ENCODE results near the gene NHLRC3. TPM values are rescaled to one million over a fixed set of nuclear protein-coding genes. Genes with fewer than 3 reads are reported as not detected.

NHLRC3 gene
- total RNA-seq, 5 donors from 2014 or later (not counting 1 experiment from before 2014, with no cell fraction given): 16.0 to 22.3 (median 21.8) TPM

DNA sequence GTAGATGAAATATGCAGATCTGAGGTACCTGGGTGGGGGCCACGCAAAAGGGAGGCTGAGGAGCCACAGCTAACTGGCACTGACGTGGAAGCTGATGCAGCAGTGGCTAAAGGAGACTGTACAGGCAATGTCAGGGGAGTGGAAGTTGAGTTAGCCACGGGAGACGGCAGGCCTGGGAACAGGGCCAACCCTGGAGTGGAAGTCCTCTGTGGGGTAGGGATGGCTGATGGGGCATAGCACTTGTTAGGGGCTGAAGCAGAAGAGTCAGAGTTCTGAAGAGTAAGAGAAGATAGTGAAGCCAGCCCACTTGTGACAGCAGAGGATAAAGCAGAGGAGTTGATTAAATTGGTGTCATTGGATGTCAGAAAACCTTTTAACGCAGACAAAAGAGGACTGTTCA, 24.8 kb upstream of the NHLRC3 start:
- no peak overlapping the region for H3K4me3 ChIP-seq (ENCODE audit: control insufficient read depth in 1 of 2, extremely low read depth in 1 of 2, low read length in 1 of 2)
- no peak overlapping the region for H3K27ac ChIP-seq (ENCODE audit: low read length)
- H3K36me3 Mint-ChIP-seq: peaks cover 63% of the 10 kb centered on the region
- H3K9me3 Mint-ChIP-seq: no peaks in the 10 kb centered on the region
- ChIA-PET POLR2A (no interaction called here), CTCF (no interaction called here)
- no peak overlapping the region for H3K27ac Mint-ChIP-seq
- peaks cover 7 to 75% of the 10 kb centered on the region in 2 donors for H3K36me3 ChIP-seq (ENCODE audit: control insufficient read depth in 2 of 2, extremely low read depth in 1 of 2, insufficient read depth in 1 of 2, low read length in 1 of 2)
- H3K4me1 ChIP-seq (ENCODE audit: control insufficient read depth in 1 of 2, extremely low read depth in 1 of 2, insufficient read depth in 2 of 2, low read length in 2 of 2): no peaks in the 10 kb centered on the region
- no peak for DNase-seq
- ATAC-seq (replicated peaks in 1 of 4): no peak
- no peaks in the 10 kb centered on the region for H3K27me3 ChIP-seq (replicated peaks in 1 of 2; ENCODE audit: control insufficient read depth in 2 of 2, extremely low read depth in 1 of 2, insufficient read depth in 2 of 2, low read length in 1 of 2)
- no peaks in the 10 kb centered on the region for H3K9me3 ChIP-seq
- peaks cover 3 to 7% (median 5%) of the 10 kb centered on the region in 3 donors for H3K4me1 Mint-ChIP-seq
- no peak overlapping the region for H3K4me3 Mint-ChIP-seq
- no peaks in the 10 kb centered on the region for H3K27me3 Mint-ChIP-seq
- 97% methylated on average over 5 of the region's 5 CpGs for WGBS (ENCODE audit: insufficient coverage)

DNA sequence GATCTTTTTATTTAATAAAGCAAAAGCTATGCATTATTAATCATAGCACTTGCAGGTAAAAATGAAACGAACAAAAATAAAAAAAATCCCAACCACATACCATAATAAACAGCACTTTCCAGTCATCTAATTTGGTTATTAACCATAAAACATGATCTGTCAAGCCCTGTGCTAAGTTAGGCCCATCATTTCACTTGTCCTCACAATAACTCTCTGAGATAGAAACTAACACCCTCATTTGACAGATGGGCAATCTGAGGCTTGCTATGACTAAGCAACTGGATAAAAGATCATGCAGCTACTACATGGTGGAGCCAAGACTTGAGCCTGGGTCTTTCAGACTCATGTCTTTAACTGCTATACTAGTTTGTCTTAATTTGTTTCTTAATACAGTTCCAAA, 22.2 kb upstream of the NHLRC3 start:
- Histone ChIP-seq H3K27me3 (replicated peaks in 1 of 2; ENCODE audit: control insufficient read depth in 2 of 2, extremely low read depth in 1 of 2, insufficient read depth in 2 of 2, low read length in 1 of 2) (no peaks in the 10 kb centered on the region), H3K4me3 (ENCODE audit: control insufficient read depth in 1 of 2, extremely low read depth in 1 of 2, low read length in 1 of 2) (no peak overlapping the region), H3K9me3 (no peaks in the 10 kb centered on the region), H3K36me3 (ENCODE audit: control insufficient read depth in 2 of 2, extremely low read depth in 1 of 2, insufficient read depth in 1 of 2, low read length in 1 of 2) (peaks cover 10 to 68% of the 10 kb centered on the region in 2 donors), H3K4me1 (ENCODE audit: control insufficient read depth in 1 of 2, extremely low read depth in 1 of 2, insufficient read depth in 2 of 2, low read length in 2 of 2) (no peaks in the 10 kb centered on the region), H3K27ac (ENCODE audit: low read length) (no peak overlapping the region)
- DNase-seq (no peak), ATAC-seq (replicated peaks in 1 of 4) (no peak)
- 50% methylated on average over 1 of the region's 1 CpG for WGBS (ENCODE audit: insufficient coverage)
- Mint-ChIP-seq H3K4me1 (peaks cover 3 to 13% (median 7%) of the 10 kb centered on the region in 3 donors), H3K27me3 (no peaks in the 10 kb centered on the region), H3K36me3 (peaks cover 57% of the 10 kb centered on the region), H3K9me3 (no peaks in the 10 kb centered on the region), H3K27ac (no peak overlapping the region), H3K4me3 (no peak overlapping the region)
- ChIA-PET POLR2A (no interaction called here), CTCF (no interaction called here)

DNA sequence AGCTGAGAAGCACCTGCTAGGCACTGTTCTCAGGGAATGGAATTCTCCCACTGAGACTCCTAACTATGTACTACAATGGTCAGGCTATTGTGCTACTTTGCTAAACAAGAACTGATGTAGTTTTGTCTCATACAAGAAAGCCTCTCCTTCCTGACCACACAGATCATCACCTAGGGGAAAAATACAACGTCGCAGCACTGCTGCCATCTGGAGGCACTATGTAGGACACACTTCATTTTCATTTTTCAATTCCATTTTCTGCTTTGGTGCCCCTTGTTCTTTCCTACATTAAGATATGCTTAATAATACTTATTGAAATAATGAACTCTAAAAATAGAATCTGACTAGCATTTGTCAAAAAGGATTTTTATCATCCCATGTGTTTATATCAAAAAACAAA, 21.5 kb upstream of the NHLRC3 start:
- Histone ChIP-seq H3K27ac (ENCODE audit: low read length) (no peak overlapping the region), H3K36me3 (ENCODE audit: control insufficient read depth in 2 of 2, extremely low read depth in 1 of 2, insufficient read depth in 1 of 2, low read length in 1 of 2) (peaks cover 11 to 66% of the 10 kb centered on the region in 2 donors), H3K4me3 (ENCODE audit: control insufficient read depth in 1 of 2, extremely low read depth in 1 of 2, low read length in 1 of 2) (no peak overlapping the region), H3K9me3 (no peaks in the 10 kb centered on the region), H3K4me1 (ENCODE audit: control insufficient read depth in 1 of 2, extremely low read depth in 1 of 2, insufficient read depth in 2 of 2, low read length in 2 of 2) (no peaks in the 10 kb centered on the region), H3K27me3 (replicated peaks in 1 of 2; ENCODE audit: control insufficient read depth in 2 of 2, extremely low read depth in 1 of 2, insufficient read depth in 2 of 2, low read length in 1 of 2) (no peaks in the 10 kb centered on the region)
- Mint-ChIP-seq H3K9me3 (no peaks in the 10 kb centered on the region), H3K36me3 (peaks cover 59% of the 10 kb centered on the region), H3K4me1 (peaks cover 3 to 13% (median 7%) of the 10 kb centered on the region in 3 donors), H3K27ac (no peak overlapping the region), H3K27me3 (no peaks in the 10 kb centered on the region), H3K4me3 (no peak overlapping the region)
- CTCF ChIA-PET: no interaction called here
- peak in 2 of 35 experiments; percentile 4 to 39 for DNase-seq
- peak in 2 of 4 experiments; percentile 37 to 45 for ATAC-seq (replicated peaks in 1 of 4)
- no CpG with 5 or more reads among the region's 2 CpGs for WGBS (ENCODE audit: insufficient coverage)
- POLR2A ChIA-PET: no interaction called here

DNA sequence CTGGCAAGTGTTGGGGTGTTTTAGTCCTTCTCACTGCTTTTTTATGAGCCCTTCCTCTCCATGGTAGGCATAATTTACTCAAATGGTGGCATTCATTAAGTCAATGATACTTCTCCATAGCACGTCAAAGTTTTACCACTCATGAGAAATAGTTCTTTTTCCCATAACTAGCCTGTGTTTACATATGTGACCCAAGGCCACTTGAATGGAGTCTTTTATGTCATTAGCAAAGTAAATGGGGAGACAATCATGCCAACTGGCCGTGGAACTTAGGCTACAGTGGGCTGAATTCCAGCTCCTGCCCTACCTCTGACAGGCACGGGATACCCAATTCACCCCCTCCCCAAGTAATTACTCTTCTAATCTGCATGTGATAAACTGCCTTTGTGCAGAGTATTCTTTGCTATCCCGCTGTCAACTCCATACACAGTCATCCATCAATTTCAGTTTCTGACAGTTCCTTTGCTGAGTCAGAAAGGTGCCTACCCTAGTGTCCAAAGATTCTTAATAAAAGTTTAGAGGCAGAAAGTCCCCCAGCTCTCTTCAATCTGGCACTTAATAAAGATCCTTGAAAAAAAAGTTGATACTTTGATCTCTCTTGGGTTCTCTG, 17.3 kb upstream of the NHLRC3 start:
- Histone ChIP-seq H3K27me3 (replicated peaks in 1 of 2; ENCODE audit: control insufficient read depth in 2 of 2, extremely low read depth in 1 of 2, insufficient read depth in 2 of 2, low read length in 1 of 2) (no peaks in the 10 kb centered on the region), H3K4me3 (ENCODE audit: control insufficient read depth in 1 of 2, extremely low read depth in 1 of 2, low read length in 1 of 2) (no peak overlapping the region), H3K27ac (ENCODE audit: low read length) (no peak overlapping the region), H3K9me3 (no peaks in the 10 kb centered on the region), H3K36me3 (ENCODE audit: control insufficient read depth in 2 of 2, extremely low read depth in 1 of 2, insufficient read depth in 1 of 2, low read length in 1 of 2) (peaks cover 4 to 73% of the 10 kb centered on the region in 2 donors), H3K4me1 (ENCODE audit: control insufficient read depth in 1 of 2, extremely low read depth in 1 of 2, insufficient read depth in 2 of 2, low read length in 2 of 2) (no peaks in the 10 kb centered on the region)
- Mint-ChIP-seq H3K4me3 (no peak overlapping the region), H3K4me1 (peaks cover 3 to 9% (median 7%) of the 10 kb centered on the region in 3 donors), H3K36me3 (peaks cover 51% of the 10 kb centered on the region), H3K9me3 (no peaks in the 10 kb centered on the region), H3K27me3 (no peaks in the 10 kb centered on the region), H3K27ac (no peak overlapping the region)
- 94% methylated on average over 2 of the region's 4 CpGs for WGBS (ENCODE audit: insufficient coverage)
- POLR2A ChIA-PET: no interaction called here
- DNase-seq (no peak), ATAC-seq (replicated peaks in 1 of 4) (no peak)
- CTCF ChIA-PET: no interaction called here

DNA sequence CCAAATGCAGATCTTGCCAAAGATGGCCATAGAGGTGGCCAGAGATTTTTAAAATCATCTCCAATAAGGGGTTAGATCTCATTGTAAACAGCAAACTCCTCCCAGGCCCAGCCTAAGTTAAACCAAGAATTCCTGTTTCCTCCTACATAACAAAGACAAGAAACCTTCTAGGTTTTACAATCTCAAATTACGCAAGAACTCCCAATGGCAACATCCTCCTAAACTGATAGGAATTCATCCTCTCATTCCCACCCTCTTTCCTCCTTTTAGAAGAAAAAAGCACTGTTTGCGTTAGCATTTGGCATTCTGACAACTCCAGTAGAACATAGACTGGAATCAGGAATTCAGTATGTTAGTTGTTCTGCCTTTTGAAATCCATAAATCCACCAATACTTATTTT, 14.9 kb upstream of the NHLRC3 start:
- WGBS (ENCODE audit: insufficient coverage): 100% methylated on average over 1 of the region's 2 CpGs
- peaks cover 59% of the 10 kb centered on the region for H3K36me3 Mint-ChIP-seq
- no peak overlapping the region for H3K4me3 Mint-ChIP-seq
- no peak overlapping the region for H3K27ac Mint-ChIP-seq
- Histone ChIP-seq H3K27ac (ENCODE audit: low read length) (no peak overlapping the region), H3K4me3 (ENCODE audit: control insufficient read depth in 1 of 2, extremely low read depth in 1 of 2, low read length in 1 of 2) (no peak overlapping the region), H3K9me3 (no peaks in the 10 kb centered on the region), H3K4me1 (ENCODE audit: control insufficient read depth in 1 of 2, extremely low read depth in 1 of 2, insufficient read depth in 2 of 2, low read length in 2 of 2) (no peaks in the 10 kb centered on the region), H3K27me3 (replicated peaks in 1 of 2; ENCODE audit: control insufficient read depth in 2 of 2, extremely low read depth in 1 of 2, insufficient read depth in 2 of 2, low read length in 1 of 2) (no peaks in the 10 kb centered on the region), H3K36me3 (ENCODE audit: control insufficient read depth in 2 of 2, extremely low read depth in 1 of 2, insufficient read depth in 1 of 2, low read length in 1 of 2) (peaks cover 4 to 71% of the 10 kb centered on the region in 2 donors)
- H3K27me3 Mint-ChIP-seq: no peaks in the 10 kb centered on the region
- POLR2A ChIA-PET: interaction anchor here in 1 of 2 donors (1.1 kb wide), 1 partner anchor 13 kb away, joined by 4 read pairs; no protein-coding TSS in a partner anchor
- ATAC-seq (replicated peaks in 1 of 4): no peak
- DNase-seq: no peak
- peaks cover 0 to 8% (median 2%) of the 10 kb centered on the region in 3 donors for H3K4me1 Mint-ChIP-seq
- CTCF ChIA-PET: no interaction called here
- H3K9me3 Mint-ChIP-seq: no peaks in the 10 kb centered on the region

DNA sequence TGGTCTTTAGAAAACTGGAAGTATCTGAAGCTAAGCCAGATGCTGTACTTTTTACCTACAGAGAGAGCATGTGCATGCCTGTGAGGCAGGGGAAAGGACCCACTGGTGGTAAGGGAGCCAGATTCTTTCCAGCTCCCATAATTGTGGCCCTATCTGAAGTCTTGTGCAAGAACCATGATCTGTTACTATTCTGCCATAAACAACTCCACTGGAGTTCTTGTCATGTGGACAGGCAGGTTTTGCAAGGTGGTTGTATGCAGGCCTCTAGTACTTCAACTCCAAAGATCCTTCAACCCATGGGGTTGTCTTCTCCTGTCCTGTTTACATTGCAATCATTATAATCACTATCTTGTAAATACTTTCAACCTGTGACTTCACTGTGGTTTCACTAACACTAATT, 14.5 kb upstream of the NHLRC3 start:
- Histone ChIP-seq H3K9me3 (no peaks in the 10 kb centered on the region), H3K27ac (ENCODE audit: low read length) (no peak overlapping the region), H3K4me1 (ENCODE audit: control insufficient read depth in 1 of 2, extremely low read depth in 1 of 2, insufficient read depth in 2 of 2, low read length in 2 of 2) (no peaks in the 10 kb centered on the region), H3K36me3 (ENCODE audit: control insufficient read depth in 2 of 2, extremely low read depth in 1 of 2, insufficient read depth in 1 of 2, low read length in 1 of 2) (peaks cover 4 to 74% of the 10 kb centered on the region in 2 donors), H3K27me3 (replicated peaks in 1 of 2; ENCODE audit: control insufficient read depth in 2 of 2, extremely low read depth in 1 of 2, insufficient read depth in 2 of 2, low read length in 1 of 2) (no peaks in the 10 kb centered on the region), H3K4me3 (ENCODE audit: control insufficient read depth in 1 of 2, extremely low read depth in 1 of 2, low read length in 1 of 2) (no peak overlapping the region)
- Mint-ChIP-seq H3K27ac (no peak overlapping the region), H3K4me1 (peaks cover 0 to 4% (median 2%) of the 10 kb centered on the region in 3 donors), H3K4me3 (no peak overlapping the region), H3K9me3 (no peaks in the 10 kb centered on the region), H3K36me3 (peaks cover 58% of the 10 kb centered on the region), H3K27me3 (no peaks in the 10 kb centered on the region)
- POLR2A ChIA-PET: interaction anchor here in 1 of 2 donors (1.1 kb wide), 1 partner anchor 13 kb away, joined by 4 read pairs; no protein-coding TSS in a partner anchor
- CTCF ChIA-PET: no interaction called here
- DNase-seq (no peak), ATAC-seq (replicated peaks in 1 of 4) (no peak)

Measured in T-cell (primary cell).